Activated CD8-positive, alpha-beta memory T cell treated with anti-CD3 and anti-CD28 coated beads, Interleukin-2, amount 50 U/mL, for 4 hours (primary cell): ENCODE measurements around the gene INPP4A.

Source experiments
- DNase-seq: peaks from one replicate; pipeline ENCODE4 v3.0.0-alpha.2; 2020

The INPP4A gene

DNA sequence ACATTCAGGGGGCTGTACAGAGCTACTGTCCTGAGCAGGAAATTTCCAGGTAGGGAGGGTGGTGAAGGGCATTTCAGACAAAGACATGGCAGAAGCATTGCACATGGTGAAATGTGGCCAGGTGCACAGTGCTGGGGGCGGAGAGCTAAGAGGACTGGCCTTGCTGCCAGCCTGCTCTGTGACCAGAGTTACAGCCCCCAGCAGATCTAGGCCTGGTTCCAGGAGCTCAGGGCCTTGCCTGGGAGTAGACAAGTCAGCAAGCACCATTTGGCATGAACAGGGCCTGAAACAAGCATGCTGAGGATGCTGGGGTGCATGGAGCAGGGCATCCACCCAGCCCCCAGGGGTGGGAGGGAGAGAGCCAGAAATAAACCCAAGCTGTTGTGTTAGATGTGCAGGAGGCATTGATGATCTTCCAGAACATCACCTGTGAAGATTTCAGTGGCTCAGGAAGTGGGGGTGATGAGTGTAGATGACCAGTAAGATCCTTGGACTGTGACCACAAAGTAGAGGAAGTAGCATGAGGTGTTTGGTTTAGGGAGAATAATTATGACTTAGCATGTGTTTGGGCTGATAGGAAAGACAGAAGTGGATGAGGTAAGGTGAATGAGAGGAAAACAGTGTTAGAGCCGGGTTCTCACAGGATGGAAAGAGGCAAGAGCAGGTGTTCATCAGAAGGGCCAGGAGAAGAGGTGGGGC lies 102.6 kb downstream of the INPP4A start:
- DNase-seq: no peak

DNA sequence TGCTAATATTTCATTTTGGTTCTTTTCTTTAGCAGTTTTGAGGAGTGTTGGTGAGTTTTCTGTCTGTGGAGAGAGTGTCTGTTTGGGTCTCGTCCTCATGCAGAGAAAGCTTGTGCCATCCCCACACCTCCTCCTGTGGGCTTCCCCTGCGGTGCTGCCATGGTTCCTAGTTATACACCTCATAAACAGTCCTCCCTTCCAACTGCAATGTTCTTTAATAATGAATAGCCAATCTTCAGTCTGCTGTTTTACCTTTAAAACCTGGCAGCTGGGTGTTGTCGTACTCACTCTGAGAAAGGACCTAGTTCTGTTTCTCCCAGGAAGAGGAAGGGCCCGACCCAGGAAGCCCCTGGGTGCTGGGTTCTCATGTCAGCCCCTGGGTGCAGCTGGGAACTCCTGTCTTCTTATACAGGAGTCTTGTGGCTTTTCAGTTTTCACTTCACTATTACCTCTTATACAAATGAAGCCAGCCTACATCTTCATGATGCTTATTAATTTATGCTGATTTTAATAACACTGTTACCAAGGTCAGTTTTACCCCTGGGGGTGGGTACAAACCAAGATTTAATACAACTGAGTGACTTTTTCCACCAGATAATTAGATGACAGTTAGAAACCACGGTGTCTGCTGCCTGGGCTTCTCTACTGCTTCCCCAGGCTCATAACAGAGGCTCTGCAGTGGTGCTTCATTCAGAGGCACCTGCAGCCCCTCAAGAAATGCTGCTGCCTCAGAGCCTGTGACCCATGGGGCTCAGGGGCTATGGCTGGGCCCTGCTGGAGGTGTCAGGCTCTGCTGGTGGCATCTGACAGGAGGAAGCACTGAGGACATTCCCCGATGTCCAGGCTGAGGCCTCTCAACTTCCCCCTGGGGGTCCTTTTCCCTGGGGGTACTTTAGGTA lies 104.5 kb downstream of the INPP4A start:
- DNase-seq: no peak

DNA sequence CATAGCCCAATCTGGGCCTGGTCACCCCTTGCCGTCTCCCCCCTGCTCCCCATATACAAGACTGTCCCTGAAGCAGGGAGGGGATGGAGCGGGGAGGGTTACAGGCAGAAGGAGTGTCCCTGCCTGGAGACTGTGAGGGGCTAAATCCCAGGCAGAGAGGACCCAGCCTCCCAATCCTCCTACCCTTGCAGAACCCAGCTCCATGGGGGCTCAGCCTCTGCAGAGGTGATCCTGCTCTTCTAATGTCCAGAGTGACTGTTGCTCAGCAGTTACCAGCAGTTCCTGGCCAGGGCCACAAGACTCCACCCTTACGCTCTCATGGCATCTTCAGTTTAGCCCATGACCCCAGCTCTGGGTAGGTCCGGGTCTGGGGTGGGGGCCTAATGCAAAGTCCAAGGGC lies 105.5 kb downstream of the INPP4A start:
- DNase-seq: no peak

DNA sequence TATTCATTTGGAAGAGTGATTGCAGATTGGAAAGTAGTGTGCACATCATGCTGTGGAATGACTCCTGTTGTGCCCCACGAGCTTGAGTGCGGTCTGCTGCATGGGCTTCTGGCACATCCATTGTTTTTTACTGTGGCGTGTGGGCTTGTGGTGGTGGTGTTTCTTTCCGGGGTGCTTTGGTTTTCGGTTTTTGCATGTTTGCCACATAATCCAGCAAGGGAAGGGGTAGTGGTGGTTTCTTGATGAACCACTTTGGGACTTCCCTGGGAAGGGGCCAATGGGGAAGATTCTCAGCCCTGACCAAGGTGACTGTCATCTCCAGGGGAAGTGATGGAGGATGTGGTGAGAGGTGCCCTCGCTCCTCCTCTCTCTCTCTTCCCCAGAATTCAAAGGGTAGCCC lies 106.7 kb downstream of the INPP4A start:
- no peak for DNase-seq

DNA sequence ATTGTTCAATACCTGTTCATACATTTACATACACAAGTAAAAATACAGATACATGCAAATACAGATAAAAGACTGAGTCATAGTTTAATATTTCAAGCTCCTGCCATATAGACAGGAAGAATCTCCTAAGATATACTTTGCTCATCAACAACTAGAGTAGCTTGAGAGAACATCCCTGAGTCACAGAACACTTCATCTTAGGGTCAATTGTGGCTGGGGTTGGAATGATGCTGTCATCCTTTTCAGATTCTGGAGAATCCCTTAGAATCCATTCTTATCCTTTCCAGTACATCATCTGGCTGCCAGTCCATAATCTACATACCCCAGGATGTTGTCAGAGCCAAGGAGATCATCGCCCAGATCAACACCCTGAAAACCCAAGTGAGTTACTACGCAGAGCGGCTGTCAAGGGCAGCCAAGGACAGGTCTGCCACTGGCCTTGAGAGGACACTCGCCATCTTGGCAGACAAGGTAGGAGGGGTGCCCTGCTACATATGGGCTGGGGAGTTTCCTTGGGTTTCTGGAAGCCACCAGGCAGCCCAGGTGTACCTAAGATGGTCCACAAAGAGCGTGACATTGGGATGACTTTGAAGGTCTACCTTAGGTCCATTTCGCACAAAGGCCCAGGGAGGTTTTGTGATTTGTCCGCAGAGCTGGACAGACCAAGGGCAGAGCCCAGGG lies 108.0 kb downstream of the INPP4A start:
- no peak for DNase-seq

DNA sequence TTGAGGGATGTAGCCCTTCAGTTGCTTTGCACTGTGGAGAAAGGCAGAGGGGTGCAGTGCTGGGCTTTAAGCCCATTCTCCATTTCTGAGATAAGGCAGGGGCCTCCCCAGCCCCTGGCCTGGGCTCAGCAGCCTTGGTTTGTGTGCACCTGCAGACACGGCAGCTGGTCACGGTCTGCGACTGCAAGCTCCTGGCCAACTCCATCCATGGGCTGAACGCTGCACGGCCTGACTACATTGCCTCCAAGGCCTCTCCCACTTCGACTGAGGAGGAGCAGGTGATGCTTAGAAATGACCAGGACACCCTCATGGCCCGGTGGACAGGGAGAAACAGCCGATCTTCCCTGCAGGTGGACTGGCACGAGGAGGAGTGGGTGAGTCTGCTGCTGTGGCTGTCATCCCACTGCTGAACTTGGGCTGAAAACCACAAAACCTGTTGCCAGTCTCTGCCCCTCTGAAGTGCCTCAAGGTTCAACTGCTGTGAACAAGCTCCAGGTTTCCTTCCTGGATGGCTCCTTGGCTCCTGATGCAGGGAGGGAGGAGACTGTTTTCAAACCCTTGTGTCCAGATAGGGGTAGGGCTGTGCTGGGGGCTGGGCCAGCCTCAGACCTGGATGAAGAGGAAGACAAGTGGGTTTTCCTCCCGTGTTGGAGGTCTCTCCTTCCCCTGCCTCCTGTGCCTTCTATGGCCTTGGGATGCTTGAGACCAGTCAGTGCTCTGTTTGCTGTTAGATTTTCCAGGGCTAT lies 109.6 kb downstream of the INPP4A start:
- DNase-seq: no peak

DNA sequence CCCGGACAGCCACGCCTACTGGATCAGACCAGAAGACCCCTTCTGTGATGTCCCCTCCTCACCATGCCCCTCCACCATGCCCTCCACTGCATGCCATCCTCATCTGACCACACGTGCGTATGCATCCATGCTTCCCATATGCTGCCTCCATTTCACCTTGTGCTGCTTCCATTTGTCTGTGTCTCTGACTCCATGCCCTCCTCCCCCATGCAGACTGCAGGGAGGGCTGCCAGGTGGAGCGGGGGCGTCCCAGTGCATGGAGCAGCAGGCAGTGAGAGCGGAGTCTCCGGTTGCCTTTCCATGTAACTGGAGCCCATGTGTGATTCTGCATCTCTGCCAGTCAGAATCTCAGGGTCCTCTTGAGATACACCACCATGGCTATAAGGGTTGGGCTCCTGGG lies 111.0 kb downstream of the INPP4A start:
- DNase-seq: no peak

DNA sequence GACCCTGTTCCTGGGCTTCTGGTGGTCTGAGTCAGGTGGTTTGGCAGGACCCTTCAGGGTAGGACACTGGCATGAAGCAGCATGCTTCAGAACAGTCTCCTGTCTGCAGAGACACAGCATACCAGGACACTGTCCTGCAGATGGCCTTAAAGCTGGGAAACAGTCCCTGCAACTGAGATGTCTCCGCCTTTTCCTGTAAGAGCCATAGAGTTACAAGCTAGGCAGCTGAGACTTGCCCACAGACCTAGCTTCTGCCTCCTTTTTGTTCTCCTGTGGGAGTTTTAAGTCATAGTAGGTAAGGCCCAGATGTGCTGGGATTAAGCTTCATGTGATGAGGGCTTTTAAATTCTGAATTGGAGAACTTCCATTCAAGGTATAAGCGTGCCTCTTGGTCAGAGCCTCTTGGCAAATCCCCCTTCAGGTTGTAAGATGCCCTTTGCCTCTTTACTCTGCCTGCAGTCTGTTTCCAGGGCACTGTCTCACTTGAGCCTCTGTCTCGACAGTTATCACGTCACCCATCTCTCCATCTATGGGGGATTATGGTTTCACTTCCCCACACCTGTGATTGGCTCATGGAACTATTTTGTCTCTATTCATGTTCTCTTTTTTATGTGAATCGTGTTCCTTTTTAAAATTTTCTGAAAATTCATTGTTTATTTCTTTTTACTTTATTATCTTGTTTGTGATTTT lies 111.8 kb downstream of the INPP4A start:
- DNase-seq: no peak

DNA sequence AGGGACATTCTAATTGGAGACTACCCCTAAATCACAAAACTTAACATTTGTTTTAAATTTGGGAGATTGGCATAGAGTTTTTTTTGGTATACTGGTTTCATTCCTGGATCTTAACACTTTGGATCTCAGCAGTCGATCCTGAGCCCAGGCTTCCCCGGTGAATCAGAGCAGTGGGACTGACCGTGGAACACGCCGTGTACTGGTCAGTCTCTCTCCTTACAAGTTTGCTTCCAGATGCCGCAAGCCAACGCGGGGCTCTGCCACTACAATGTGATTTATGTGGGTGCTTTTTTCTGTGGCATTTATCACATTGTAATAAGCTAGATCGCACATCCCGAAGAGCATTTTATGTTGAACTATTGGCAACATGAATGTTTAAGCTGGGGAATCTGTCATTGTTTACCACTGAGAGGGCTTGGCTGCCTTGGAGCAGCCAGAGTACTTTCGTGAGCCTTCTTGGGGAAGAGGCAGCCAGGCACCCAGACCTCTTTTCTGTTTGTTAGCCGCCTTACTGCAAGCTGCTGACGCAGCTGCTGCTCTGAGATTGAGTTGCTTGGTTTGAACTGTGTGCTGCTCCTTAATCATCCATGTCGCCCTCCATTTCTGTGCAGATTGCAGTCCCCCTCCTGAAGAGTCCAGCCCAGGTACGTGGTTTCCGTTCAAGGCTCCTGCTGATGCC lies 114.3 kb downstream of the INPP4A start:
- no peak for DNase-seq

DNA sequence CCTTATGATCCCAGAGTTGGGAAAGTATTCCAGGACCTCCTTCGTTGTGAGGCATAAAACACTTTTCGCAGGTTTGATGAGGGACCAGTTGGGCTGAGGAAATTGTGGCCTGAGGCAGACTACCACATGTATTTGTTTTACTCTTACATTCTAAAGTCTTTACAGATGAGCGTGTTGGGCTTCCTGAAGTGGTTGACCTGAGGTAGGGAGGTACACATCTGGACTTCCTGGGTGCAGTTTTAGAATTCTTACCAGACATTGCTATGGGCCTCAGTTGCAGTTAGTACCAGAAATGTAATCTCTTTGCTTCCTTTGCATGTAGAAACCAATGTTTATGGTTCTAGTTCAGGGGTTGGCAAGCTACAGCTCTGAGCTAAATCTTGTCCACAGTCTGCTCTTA lies 114.9 kb downstream of the INPP4A start:
- DNase-seq: no peak

DNA sequence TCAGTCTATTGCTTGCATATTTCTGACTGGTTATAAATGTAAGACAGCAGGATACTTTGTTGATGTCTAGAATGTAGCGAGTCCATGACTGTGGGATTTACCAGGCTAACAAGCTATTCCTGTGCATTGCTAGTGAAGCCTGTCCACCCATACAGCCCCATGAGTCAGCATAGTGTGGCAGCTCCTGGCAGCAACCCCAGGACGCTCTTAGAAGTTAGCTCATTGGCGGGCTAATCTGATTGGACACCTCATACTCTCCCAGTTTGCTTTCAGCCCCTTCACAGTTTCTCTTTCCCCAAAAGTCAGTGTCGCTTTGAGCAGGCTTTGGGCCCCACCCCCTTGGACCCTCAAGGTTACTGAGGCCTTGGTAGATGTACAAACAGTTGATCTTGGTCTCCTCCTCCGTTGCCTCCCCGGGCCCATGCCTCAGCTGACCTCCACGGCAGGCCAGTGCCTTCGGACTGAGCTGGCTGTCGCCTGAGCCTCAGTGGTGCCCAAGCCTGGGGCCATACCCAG lies 115.7 kb downstream of the INPP4A start:
- DNase-seq: no peak

DNA sequence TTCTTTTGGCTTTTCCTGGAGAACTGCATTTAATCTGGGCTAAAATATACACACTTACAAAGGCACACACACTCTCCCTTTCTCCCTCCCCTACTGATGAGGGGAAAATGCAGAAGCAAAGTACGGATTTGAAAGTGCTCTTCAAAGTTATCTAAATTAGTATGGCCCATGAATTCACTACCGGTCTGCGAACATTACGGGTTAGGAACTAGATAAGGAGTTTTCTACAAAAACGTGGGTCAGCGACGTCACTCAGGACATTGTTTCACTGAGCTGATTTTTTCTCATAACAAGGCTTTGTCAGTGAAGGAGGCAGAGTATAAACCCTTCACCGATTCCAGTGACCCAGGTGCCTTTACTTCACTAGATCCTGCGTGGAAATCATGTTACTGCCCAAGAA lies 116.4 kb downstream of the INPP4A start:
- no peak for DNase-seq

DNA sequence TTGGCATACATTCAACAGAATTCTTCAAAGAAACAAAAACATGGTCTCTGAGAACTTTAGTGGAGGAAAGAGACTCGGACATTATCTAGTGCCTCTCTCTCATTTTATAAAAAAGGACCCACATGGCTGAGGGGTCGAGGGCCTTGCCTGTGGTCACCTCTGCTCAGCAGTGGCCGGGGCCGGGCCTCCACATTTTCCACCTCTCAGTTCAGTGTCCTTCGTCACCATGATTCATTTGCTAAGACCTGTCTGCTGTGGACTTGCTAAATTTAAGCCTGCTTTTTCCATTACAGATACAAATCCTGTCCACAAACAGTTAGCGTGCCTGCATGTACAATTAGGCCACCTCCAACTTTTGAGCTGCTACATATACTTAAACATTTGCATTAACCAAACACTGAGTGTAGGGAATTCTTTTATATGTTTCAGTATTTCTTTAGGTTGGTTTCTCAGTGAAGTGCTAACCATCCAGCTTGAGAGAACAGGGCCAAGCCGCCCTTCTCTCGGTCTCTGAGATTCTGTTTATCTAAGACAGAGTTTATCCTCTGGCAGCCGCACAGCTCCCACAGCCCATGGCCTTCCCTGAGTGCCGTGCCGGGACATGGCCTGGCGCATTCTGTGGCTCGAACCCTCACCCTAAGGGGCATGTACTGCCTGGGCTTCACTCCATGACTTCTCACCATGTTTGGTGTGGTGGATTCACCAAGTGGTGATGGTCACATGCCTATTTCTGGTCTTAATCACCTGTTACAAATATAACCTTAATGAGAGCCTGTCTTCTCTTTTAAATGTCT lies 117.4 kb downstream of the INPP4A start:
- no peak for DNase-seq

DNA sequence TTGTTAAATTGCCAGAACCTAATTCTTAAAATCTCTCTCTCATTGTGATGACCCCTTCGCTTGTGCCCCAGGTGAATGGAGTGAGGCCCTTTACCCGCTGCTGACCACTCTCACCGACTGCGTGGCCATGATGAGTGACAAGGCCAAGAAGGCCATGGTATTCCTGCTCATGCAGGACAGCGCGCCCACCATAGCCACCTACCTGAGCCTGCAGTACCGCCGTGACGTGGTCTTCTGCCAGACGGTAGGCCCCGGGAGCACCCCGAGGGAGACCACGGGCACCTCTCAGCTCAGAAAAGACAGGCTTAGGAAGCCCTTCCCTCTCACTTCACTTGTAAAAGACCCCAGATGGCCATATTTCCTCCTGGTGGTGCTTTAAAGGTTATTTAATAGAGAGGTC lies 118.7 kb downstream of the INPP4A start:
- no peak for DNase-seq

DNA sequence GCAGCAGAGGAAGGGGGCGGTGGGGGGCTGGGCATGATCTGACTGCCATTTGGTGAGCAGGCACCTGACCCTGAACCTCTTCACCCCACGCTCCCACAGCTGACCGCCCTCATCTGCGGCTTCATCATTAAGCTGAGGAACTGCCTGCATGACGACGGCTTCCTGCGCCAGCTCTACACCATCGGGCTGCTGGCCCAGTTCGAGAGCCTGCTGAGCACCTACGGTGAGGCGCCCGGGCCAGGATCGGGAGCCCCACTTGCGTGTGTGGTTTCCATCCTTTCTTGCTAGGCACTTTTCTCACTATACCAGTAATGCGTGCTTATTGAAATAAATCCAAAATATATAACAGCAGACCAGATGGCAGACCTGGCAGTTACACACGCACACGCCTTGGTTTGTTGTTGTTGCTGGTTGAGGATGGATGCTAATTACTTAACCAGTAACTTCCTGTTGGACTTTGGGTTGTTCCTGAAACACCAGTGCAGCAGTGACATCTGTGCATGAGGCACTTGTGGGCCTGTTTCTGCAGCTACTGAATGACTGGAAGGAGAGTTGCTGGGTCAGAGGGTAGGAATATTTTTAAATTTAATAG lies 120.0 kb downstream of the INPP4A start:
- DNase-seq: no peak

DNA sequence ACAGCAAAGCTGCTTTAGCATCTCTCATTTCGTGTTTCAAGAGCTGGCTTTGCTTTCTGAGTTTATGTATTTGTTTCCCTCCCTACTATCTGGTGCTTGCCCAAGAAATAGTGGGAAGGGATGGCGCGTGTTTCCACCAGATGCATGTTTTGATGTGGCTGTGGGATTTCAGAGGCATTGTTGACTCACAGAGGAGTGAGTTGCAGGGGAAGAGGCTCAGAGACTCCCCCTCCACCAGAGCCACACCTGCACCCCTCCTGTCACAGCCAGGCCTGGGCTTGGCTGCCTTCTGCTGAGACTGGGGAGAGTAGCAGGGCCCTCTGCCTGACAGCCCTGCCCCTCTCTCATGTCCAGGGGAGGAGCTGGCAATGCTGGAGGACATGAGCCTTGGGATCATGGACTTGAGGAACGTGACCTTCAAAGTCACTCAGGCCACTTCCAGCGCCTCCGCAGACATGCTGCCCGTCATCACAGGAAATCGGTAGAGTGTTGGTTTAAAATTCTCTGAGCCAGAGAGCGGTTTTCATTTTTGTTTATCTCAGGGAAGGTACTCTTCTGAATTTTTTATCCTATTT lies 120.7 kb downstream of the INPP4A start:
- no peak for DNase-seq

DNA sequence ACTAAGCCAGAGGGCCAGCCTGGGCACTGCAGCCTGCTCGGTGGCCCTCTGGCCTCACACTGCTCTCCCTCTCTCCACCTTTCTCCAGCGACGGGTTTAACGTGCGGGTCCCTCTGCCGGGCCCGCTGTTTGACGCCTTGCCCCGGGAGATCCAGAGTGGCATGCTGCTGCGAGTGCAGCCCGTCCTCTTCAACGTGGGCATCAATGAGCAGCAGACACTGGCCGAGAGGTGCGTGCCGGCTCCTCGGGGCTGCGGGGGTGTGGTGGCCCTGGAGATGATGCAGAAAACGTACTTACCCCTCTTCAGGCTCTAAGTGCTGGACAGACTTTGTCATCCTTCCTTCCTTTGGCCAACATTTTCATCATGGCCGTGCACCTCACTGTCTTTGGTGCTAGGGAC lies 121.3 kb downstream of the INPP4A start:
- DNase-seq: no peak

DNA sequence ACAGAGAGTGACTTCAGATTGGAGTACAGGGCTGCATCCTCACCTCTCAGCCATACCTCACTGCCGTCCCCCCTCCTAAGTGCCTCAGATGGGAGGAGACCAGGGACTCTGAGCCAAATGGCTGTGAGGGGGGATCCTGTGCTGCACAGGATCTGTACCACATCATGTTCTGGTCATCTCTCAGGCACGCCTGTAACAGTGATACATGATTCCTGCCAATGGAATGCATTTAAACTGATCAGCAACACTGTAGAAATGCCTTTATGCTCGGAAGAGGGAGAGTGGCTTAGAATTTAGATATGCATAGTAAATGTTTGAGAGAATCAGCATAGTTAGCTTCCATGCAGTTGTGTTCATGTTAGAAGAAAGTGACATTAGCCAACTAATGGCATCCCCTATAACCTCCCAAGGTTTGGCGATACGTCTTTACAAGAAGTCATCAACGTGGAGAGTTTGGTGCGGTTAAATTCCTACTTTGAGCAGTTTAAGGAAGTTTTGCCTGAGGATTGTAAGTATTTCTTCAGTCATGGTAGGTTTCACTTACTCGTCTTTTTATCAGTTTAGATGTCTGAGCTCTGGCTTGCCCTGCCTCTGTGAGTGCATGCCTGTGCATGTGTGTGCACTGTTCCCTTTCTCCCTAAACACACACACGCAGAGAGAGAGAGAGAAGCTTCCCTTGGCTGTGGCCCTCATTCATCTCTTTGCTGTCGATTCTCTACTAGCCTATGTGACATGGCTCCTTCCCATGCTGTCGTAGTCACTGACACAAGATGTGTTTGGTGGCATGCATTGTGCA lies 123.7 kb downstream of the INPP4A start:
- DNase-seq: no peak

DNA sequence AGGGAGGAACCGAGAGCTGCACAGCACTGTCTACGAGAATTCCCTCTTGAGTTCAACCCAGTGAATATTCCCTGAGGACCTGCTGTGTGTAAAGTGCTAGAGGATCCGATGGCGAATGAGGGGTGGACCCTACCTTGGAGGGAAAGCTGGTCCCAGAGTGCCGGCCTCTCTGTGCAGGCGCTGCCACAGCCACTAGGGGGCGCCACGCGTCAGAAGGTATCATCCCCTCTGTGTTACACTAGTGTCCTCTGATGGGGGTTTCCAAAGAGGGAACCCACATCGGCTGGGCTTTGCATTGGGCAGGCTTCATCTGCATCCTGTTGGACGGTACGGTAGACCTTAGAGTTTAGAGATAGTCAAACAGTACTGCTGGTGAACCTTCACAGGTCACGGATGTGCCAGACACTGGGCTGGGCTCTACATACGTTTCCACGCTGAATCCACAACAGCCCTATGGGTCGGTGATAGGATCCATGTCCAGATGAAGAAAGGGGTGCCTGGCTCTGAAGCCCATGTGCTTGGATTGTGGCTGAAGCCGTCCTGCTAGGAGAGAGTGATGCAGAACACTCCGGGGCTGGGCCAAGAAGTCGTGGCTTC lies 124.6 kb downstream of the INPP4A start:
- DNase-seq: peak; percentile 75
